Endothelial cell of hepatic sinusoid (primary cell): ENCODE measurements around the gene RBM39.
"Not testable (repeated sequence)": the region's sequence is repeated elsewhere in the genome, so short reads cannot be mapped to it uniquely, and the experiment has no call there.

ENCODE experiments used
- in situ Hi-C: cut with HindIII; loops from 2 replicates; pipeline ENCODE4 v1.10.0; 2017; ENCODE audit warnings: low sequenced_read_pairs

RBM39 gene

DNA sequence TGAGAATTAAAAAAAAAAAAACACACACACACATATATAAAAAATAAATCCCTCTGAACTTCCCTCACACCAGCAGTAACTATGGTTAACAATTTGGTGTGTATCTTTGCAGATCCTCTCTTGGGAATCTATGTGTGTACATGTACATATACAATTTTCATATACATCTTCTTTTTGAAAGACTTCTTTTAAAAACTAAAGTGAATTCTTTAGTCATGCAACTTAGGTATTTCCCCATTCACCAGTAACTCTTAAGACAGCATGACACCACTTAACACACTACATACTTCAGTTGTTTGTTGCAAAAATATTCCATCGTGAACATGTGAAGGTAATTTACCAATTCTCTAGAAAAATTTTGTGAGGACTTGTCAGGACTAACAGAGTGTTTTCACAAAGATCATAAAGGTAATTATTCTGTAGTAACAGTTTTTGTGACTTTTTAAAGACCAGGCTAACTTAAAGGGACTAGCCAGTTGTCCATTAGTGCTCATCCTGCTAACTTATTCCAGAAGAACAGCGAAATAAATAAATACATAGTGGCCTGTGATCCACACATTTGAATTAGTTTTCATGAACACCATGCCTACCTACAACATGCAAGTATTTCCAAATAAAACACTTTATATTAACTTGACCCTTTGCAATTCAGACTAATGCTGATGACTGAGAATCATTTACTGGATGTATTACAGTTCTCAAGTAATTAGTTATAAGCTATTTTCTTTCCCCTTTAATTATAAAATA, 12.1 kb downstream of the RBM39 start:
- in situ Hi-C loops = no loop called here

DNA sequence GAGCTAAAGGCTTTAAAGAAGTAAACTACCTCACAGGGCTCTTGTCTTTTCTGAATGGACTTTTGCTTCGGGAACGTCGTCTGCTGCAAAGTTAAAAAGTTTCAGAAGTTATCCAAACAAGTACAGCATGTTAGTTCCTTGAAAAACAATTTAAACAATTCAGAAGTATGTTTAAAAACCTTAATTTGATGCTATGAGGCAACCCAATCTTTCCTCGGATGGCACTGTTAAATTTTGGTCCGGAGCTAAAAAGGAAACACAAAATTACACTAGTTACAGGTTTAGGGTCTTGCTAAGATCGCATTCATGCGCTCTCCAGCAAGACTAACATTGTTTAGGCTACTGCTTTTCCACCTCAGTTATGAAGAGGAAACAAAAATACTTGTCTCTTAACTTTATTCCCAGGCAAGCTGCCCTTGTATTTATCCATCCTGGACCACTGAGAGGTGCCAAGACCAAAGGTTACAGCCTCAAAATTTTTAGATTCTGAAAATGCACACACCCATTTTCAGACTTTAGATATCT, 12.7 kb downstream of the RBM39 start:
- in situ Hi-C loops = no loop called here

DNA sequence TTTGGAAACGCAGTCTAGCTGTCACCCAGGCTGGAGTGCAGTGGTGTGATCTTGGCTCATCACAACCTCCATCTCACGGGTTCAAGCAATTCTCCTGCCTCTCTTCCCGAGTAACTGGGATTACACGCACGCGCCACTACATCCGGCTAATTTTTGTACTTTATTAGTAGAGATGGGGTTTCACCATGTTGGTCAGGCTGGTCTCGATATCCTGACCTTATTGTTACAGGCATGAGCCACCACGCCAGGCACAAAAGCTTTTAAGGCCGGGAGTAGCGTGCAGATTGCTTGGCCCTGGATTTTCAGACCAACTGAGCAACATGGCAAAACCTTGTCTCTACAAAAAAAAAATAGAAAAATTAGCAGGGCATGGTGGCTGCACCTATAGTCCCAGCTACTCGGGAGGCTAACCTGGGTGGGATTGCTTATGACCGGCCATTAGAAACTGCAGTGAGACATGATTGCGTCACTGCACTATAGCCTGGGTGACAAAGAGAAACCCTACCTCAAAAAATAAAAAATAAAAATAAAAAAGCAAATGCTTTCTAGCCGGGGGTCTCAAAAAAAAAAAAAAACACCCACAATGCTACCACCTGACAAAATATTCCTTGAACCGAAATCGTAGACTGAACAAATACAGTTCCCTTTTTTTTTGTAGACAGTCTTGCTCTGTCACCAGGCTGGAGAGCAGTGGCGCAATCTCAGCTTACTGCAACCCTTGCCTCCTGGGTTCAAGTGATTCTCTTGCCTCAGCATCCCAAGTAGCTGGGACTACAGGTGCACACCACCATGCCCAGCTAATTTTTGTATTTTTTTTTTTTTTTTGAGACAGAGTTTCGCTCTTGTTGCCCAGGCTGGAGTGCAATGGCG, 15.0 kb downstream of the RBM39 start:
- in situ Hi-C loops = no loop called here

DNA sequence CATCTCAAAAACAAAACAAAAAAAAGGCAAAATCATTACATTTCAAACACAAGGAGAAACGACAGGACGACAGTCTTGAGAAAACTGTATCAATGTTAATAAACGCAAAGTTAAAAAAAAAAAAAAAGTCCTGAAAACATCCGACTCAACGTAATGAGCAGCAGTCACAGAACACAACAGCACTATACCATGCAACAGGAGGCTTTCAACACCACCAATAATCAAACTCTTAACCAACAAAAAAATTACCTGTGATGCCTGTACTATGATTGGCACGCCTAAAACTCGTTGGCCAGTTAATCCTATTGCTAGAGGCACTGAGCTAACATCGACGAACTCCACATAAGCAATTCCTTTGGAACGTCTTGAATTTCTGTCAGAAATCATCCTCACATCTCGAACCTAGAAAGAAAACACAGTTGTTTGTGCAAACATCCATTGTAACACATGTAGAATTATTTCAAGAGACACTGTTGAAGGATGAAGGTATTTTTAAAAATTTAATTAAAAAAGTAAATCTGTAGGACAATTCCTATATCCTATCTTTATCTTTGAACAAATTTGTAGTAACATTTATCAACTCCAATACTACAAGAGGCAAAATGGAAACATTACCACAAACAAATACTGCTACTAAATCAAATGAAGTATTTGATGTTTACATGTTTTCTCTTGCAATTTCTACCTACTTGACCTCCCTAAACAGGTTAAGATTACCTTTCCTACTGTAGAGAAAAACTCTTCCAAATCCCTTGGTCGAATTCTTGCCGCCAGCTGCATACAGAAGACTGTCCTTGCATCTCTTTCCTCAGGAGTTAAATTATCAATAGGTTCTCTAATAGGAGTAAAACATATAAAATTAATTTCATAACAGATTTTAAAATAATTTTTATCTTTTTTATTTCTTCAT, 17.5 kb downstream of the RBM39 start:
- in situ Hi-C loops = no loop called here

DNA sequence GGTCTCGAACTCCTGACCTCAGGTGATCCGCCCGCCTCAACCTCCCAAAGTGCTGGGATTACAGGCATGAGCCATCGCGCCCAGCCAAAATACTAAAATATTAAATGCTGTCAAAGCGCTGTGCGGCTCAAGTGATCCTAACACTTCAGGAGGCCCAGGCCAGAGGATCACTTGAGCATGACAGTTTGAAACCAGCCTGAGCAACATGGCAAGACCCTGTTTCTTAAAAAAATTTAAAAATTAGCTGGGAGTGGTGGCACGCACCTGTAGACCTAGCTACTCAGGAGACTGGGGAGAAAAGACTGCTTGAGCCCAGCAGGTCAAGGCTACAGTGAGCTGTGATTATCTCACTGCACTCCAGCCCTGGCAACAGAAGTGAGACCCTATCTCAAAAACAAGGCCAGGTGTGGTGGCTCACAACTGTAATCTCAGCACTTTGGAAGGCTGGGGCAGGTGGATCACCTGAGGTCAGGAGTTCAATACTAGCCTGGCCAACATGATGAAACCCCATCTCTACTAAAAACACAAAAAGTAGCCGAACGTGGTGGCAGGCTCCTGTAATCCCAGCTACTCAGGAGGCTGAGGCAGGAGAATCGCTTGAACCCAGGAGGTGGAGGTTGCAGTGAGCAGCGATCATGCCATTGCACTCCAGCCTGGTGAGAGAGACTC, 18.3 kb downstream of the RBM39 start:
- in situ Hi-C loops = not testable (repeated sequence)

DNA sequence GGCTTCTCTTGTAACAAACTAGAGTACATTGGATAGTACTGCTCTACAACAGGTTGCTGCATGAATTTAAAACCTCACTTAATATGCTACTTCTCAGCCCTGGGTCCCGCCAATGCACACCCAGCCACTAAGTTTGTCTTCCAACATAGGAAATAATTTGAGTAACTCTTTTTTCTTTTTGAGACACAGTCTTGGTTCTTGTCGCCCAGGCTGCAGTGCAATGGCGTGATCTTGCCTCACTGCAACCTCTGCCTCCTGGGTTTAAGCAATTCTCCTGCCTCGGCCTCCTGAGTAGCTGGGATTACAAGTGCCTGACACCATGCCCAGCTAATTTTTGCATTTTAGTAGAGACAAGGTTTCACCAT, 18.8 kb downstream of the RBM39 start:
- in situ Hi-C loops = not testable (repeated sequence)

DNA sequence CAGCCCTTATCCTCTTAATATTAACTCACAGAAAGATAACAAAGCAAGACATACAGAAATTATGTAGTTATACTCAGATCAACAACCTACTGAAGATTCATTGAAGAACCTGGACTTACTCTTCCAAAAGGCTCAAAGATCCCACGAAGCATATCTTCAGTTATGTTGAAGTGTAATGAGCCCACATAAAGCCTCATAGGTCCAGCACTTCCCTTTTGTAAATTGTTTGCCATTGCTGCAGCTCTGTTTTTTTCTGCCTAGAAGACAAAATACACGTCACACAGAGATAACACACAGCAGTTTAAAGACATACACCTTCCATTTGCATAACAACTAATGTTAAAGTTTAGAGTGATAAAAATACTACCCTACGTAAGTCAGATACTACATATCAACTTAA, 20.4 kb downstream of the RBM39 start:
- in situ Hi-C loops = no loop called here

DNA sequence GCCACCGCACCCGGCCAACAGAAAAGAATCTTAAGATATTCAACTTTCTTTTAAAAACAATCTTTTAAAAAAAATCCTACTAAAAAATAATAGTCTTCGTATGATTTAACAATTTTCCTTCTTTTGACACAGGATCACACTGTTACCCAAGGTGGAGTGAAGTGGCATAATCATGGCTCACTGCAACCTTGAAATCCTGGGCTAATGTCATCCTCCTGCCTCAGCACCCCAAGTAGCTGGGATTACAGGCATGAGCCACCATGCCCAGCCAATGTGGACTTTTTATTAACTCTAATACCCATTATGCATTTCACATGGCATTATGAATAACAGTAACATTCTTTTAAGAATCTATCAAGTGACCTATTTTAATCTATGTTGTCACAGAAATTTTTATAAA, 20.8 kb downstream of the RBM39 start:
- in situ Hi-C loops = no loop called here

DNA sequence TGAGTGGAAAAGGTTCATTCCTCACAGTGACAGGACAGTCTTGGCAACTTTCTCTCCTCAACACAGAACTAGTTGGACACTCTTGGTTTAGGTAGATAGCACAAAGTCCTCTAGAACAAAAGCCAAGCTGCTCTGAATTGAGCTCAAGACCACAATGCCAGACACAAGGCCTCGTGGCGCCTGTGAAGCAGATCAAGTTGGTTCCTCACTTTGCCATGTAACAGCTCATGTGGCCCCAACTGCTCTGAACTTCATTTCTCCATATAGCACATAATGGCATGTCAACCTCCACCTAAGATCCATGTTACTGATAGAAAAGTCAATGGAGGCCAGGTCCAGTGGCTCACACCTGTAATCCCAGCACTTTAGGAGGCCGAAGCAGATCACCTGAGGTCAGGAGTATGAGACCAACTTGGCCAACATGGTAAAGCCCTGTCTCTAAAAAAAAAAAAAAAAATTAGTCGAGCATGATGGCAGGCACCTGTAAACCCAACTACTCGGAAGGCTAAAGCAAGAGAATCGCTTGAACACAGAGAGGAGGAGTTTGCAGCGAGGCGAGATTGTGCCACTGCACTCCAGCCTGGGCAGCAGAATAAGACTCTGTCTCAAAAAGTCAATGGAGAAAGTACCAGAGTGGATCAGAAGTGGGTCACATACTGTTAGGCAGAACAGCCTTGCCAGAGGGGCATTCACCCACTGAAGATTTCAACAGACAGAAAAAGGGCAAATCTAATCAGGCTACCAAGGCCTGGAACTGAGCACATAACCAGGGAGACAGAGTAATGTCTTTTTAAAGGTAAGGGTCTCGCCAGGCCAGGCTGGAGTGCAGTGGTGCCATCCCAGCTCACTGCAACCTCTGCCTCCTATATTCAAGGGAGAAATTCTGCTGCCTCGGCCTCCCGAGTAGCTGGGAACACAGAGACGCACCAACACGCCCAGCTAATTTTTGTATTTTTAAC, 21.6 kb downstream of the RBM39 start:
- in situ Hi-C loops = no loop called here

DNA sequence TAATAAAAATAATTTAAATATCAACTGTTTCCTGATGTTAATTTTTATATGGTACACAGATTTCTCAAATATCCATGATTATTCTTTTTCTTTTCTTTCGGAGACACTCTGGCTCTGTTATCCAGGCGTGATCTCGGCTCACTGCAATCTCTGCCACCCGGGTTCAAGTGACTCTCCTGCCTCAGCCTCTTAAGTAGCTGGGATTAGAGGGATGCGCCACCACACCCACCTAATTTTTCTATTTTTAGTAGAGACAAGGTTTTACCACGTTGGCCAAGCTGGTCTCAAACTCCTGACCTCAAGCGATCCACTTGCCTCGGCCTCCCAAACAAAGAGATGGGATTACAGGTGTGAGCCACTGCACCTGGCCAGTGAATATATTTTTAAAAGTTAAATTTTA, 22.3 kb downstream of the RBM39 start:
- in situ Hi-C loops = no loop called here

DNA sequence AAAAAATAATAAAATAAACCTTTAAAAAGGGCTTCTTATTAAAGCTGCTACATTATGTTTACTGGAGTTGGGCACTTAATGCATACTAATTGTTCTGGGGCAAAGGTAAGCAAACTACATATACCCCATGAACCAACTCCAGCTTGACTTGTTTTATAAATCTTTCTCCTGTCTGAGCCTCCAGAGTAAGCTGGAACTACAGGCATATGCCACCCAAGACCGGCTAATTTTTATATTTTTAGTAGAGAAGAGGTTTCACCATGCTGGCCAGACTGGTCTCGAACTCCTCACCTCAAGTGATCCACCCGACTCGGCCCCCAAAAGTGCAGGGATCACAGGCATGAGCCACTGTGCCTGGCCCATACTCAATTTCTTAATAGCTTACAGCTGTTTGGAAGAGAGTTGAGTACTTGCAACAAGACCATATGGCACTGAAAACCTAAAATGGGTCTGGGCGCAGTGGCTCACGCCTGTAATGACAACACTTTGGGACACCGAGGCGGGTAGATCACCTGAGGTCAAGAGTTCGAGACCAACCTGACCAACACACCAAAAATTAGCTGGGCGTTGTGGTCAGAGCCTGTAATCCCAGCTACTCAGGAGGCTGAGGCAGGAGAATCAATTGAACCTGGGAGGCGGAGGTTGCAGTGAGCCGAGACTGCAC, 23.0 kb downstream of the RBM39 start:
- in situ Hi-C loops = no loop called here

DNA sequence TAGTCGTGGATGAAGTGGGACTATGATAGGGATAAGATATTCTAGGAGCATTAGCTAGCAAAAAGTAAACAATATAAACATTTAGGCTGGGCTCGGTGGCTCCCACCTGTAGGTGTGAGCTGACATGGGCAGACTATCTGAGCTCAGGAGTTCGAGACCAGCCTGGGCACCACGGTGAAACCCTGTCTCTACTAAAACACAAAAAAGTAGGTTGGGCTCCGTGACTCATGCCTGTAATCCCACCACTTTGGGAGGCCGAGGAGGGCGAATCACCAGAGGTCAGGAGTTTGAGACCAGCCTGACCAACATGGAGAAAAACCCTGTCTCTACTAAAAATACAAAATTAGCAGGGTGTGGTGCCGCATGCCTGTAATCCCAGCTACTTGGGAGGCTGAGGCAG, 23.7 kb downstream of the RBM39 start:
- in situ Hi-C loops = not testable (repeated sequence)

DNA sequence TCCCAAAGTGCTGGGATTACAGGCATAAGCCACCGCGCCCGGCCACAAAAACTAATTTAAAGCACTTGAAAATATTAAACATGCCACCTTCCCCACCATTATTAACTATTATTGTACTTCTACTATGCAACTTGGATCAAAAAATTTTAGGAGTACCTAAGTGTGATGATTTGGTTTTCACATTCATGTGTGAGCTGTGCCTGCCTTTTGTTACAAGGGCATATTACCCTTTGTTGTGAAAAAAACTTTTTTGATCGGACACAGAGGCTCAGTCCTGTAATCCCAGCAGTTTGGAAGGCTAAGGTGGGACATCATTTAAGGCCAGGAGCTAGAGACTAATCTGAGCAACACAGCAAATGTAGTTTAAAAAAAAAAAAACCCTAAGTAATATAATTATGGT, 25.7 kb downstream of the RBM39 start:
- in situ Hi-C loops = no loop called here

DNA sequence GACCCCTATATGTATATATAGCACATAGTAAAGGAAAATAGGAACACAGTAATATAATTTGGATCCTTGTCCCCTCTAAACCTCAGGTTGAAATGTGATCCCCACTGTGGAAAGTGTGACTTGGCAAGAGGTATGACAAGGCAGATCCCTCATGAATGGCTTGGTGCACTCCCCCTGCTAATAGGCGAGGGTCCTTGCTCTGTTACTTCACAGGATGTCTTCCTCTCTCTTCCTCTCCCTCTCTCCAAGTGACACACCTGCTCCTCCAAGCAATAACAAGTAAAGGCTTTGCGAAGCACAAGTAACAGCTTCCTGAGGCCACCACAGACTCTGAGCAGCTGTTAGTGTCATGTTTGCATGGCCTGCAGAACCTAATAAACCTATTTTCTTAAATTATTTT, 26.4 kb downstream of the RBM39 start:
- in situ Hi-C loops = no loop called here

DNA sequence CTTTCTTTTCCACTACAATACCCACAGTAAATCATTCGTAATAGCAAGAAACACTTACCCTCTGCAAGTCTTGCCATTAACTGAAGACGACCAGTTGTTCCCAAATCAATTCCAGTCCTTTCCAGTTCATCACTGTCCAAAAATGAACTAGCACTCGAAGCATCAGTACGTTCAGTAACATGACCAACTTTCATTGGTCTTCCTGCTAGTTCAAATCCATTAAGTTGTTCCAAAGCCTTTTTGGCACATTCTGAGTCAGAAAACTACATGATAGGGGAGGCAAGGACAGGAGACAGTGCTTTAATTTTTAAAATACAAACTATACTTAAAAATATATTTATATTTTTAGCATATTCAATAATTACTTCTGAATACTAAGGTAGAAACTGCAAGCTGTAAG, 27.9 kb downstream of the RBM39 start:
- in situ Hi-C loops = no loop called here

DNA sequence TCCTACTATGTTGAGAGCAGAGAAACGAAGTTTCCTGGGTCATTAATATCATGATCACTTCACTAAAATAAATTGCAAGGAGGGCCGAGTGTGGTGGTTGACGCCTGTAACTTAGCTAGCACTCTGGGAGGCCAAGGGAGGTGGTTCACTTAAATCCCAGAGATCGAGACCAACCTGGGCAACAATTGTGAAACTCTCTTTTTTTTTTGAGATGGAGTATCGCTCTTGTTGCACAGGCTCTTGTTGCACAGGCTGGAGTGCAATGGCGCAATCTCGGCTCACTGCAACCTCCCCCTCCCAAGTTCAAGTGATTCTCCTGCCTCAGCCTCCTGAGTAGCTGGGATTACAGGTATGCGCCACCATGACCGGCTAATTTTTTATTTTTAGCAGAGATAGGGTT, 28.9 kb downstream of the RBM39 start:
- in situ Hi-C loops = not testable (repeated sequence)

DNA sequence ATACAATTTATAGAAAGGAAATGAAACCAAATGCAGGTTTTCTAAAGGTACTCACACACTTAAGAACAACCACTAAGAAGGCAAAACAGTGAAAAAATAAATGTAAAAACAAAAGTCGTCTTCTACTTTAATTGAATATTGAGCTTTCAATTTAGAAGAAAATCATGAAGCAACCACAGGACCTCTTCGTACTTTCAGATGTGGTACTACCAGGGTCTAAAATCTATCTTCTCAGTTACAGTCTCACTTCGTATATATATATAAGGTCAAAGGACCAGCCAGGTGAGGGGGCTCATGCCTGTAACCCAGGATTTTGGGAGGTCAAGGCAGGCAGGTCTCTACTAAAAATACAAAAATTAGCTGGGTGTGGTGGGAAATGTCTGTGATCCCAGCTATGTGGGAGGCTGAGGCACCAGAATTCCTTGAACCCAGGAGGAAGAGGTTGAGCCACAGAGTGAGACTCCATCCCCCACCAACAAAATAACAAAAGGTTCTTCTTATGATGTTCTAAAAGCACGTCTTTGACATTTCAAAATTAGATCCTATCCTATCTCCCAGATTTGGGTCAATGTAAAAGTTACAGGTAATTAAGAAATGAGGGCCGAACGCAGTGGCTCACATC, 30.4 kb downstream of the RBM39 start:
- in situ Hi-C loops = no loop called here

DNA sequence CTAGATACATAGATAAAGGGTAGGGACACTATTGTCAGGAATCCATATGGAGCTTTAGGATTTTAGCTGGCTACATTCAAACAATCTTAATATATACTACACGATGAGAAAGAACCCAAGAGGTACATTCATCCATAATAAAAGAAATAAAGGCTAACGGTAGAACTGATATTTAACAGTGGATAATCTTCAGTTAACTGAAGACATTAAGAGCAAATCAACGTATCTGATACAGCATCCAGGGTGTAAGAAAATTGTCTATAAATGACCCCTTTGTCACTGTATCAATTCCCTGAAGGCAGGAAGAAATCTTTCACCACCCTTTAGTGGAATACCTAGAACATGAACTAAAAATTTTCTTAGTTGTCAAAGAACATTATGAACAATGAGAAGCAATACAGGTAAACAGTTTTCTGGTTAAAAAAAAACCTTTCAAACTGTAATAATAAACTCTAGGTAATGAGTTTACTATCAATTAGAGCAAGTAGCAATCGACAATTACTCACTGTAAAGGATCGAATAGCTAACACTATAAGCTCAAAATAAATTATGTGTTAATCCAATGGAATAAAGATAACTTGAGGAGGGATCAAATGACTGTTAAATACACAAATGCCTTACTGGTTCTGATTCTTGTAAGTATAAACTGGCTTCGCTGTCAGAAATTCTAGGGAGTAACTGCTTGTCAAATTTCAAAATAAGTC, 31.0 kb downstream of the RBM39 start:
- in situ Hi-C loops = no loop called here
